Sigmoid colon (tissue), 7 donors: ENCODE results near the gene SERTAD1. TPM values are rescaled to one million over a fixed set of nuclear protein-coding genes. Genes with fewer than 3 reads are reported as not detected.

ENCODE experiments used
- DNase-seq: peaks from one replicate; pipeline ENCODE4 v3.0.0-alpha.2; 2019
- H3K27ac ChIP-seq, 4 donors: fragments of 200-600 bp; sonication (generic); one replicate each; pipeline ENCODE4 v1.5.1; 2016 to 2019; ENCODE audit warnings: mild to moderate bottlenecking in 1 of 4
- H3K27me3 ChIP-seq, 3 donors: fragments of 200-600 bp; sonication (generic); one replicate each; pipeline ENCODE4 v1.5.1; 2019; ENCODE audit warnings: mild to moderate bottlenecking in 1 of 3
- H3K36me3 ChIP-seq, 4 donors: fragments of 200-600 bp; sonication (generic); one replicate each; pipeline ENCODE4 v1.5.1; 2016 to 2019
- H3K4me1 ChIP-seq, 4 donors: fragments of 200-600 bp; sonication (generic); one replicate each; pipeline ENCODE4 v1.5.1; 2017 to 2019
- H3K4me3 ChIP-seq, 4 donors: fragments of 200-600 bp; sonication (generic); one replicate each; pipeline ENCODE4 v1.5.1; 2017 to 2019; ENCODE audit warnings: mild to moderate bottlenecking in 2 of 4, moderate library complexity in 1 of 4
- H3K9me3 ChIP-seq, 4 donors: fragments of 200-600 bp in 3 of 4; sonication (generic) in 3 of 4; one replicate each; pipeline versions ENCODE4 v1.5.1 to v1.6.1; 2013 to 2019
- EP300 ChIP-seq, 4 donors: sonication (generic); formaldehyde crosslinking; IDR thresholded peaks; one replicate each; pipeline ENCODE4 v1.6.1; 2017; ENCODE audit warnings: antibody characterized with exemption in 4 of 4
- POLR2A ChIP-seq, 2 donors: fragments of 450-650 bp; IDR thresholded peaks; one replicate each; pipeline ENCODE4 v1.6.1; 2016; ENCODE audit warnings: antibody characterized with exemption in 2 of 2, mild to moderate bottlenecking in 2 of 2, moderate library complexity in 2 of 2
- POLR2AphosphoS5 ChIP-seq, 4 donors: sonication (generic); formaldehyde crosslinking; IDR thresholded peaks; one replicate each; pipeline ENCODE4 v1.6.1; 2017; ENCODE audit warnings: antibody characterized with exemption in 4 of 4
- WGBS, 2 donors: extraction: QIAGEN DNeasy Blood & Tissue Kit; methylation state at CpG; one replicate each; pipeline ENCODE4 v1.1.7; 2013; 5-methylcytosine and 5-hydroxymethylcytosine counted together
- intact Hi-C: fragments of 100-400 bp; cut with DNase I; formaldehyde crosslinking; loops from one replicate; pipeline ENCODE4 v1.15.1; 2023
- polyA plus RNA-seq, 3 donors: library from polyadenylated mRNA; stranded (reverse); fragments of 200-250 nt; gene quantifications; one replicate each; pipeline ENCODE4 v1.2.3, GENCODE V29; 2013
- total RNA-seq, 4 donors: library from RNA; depleted of rRNA; stranded (reverse); fragments of >200 nt; gene quantifications; one replicate each; pipeline ENCODE4 v1.1.0, GENCODE V29; 2016
- TF ChIP-seq, protein P1 (sequence below), 4 experiments: fragments of 450-650 bp in 3 of 4; fragments of 200-600 bp in 1 of 4; IDR thresholded peaks; one replicate each; pipeline ENCODE4 v1.5.1; 2016 to 2019; ENCODE audit warnings: antibody characterized with exemption in 4 of 4, mild to moderate bottlenecking in 3 of 4, moderate library complexity in 2 of 4
- donor health status: healthy with polysubstance abuse.
- donor health status: Bipolar disorder and iron deficiency.
- donor health status: healthy.

SERTAD1 gene
- total and polyA plus RNA-seq, 7 donors = 10.2 to 44.4 (median 18.6) TPM

DNA sequence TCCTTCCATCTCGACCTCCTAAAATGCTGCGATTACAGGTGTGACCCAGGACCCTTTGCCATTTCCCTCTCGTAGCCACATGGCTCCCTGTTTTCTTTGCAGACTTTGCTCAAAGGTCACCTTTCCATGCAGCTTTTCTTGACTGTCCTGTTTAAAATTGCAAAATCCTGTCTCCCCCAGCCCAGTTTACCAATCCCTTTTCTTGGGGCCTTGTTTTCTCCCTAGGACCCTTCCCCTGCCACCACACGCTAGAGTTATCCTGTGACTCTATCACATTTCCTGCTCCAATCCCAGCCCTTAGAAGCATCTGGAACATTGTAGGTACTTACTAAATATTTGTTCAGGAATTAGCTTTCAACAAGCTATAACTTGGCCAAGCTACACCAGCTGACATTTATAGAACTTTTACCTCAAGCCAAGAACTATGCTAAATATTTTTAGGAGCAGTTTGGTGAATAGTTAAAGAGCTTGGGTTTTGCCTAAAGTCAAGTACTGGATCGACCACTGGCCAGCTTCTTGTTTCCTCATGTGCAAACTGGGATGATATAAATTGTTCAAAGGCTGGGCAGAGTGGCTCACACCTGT is 27.5 kb upstream of the SERTAD1 start:
- WGBS, 2 donors = 85 to 87% methylated on average over 5 of the region's 5 CpGs
- TF ChIP-seq POLR2A (IDR thresholded peaks at IDR 0.05) (no peak), EP300 (IDR thresholded peaks at IDR 0.05) (no peak), POLR2AphosphoS5 (IDR thresholded peaks at IDR 0.05) (no peak)
- Histone ChIP-seq H3K9me3 (no peaks in the 10 kb centered on the region), H3K27ac (no peak overlapping the region), H3K4me1 (no peaks in the 10 kb centered on the region), H3K36me3 (peaks cover 3 to 51% (median 9%) of the 10 kb centered on the region in 4 donors), H3K4me3 (no peak overlapping the region), H3K27me3 (no peaks in the 10 kb centered on the region)
- DNase-seq = no peak
- intact Hi-C loops = no loop called here

- Histone ChIP-seq H3K27me3 (no peaks in the 10 kb centered on the region), H3K4me1 (no peaks in the 10 kb centered on the region), H3K36me3 (peaks cover 3 to 49% (median 8%) of the 10 kb centered on the region in 4 donors), H3K9me3 (no peaks in the 10 kb centered on the region), H3K4me3 (no peak overlapping the region), H3K27ac (no peak overlapping the region)
- TF ChIP-seq POLR2A (IDR thresholded peaks at IDR 0.05) (no peak), EP300 (IDR thresholded peaks at IDR 0.05) (no peak), POLR2AphosphoS5 (IDR thresholded peaks at IDR 0.05) (no peak)
- TF ChIP-seq, protein P1, sequence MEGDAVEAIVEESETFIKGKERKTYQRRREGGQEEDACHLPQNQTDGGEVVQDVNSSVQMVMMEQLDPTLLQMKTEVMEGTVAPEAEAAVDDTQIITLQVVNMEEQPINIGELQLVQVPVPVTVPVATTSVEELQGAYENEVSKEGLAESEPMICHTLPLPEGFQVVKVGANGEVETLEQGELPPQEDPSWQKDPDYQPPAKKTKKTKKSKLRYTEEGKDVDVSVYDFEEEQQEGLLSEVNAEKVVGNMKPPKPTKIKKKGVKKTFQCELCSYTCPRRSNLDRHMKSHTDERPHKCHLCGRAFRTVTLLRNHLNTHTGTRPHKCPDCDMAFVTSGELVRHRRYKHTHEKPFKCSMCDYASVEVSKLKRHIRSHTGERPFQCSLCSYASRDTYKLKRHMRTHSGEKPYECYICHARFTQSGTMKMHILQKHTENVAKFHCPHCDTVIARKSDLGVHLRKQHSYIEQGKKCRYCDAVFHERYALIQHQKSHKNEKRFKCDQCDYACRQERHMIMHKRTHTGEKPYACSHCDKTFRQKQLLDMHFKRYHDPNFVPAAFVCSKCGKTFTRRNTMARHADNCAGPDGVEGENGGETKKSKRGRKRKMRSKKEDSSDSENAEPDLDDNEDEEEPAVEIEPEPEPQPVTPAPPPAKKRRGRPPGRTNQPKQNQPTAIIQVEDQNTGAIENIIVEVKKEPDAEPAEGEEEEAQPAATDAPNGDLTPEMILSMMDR (IDR thresholded peaks at IDR 0.05) = no peak
- DNase-seq = no peak
- WGBS, 2 donors = 73 to 78% methylated on average over 5 of the region's 5 CpGs
- intact Hi-C loops = no loop called here
Observed at GRCh38 chr19:40452016-40452415, 26.2 kb upstream of the SERTAD1 start.

- intact Hi-C loops = no loop called here
- Histone ChIP-seq H3K9me3 (no peaks in the 10 kb centered on the region), H3K36me3 (peaks cover 3 to 41% (median 8%) of the 10 kb centered on the region in 4 donors), H3K27me3 (no peaks in the 10 kb centered on the region), H3K4me1 (no peaks in the 10 kb centered on the region), H3K27ac (no peak overlapping the region), H3K4me3 (no peak overlapping the region)
- DNase-seq = no peak
- WGBS, 2 donors = 94 to 98% methylated on average over 4 of the region's 4 CpGs
- TF ChIP-seq, protein P1 (IDR thresholded peaks at IDR 0.05) = no peak
- TF ChIP-seq EP300 (IDR thresholded peaks at IDR 0.05) (no peak), POLR2AphosphoS5 (IDR thresholded peaks at IDR 0.05) (no peak), POLR2A (IDR thresholded peaks at IDR 0.05) (no peak)
Observed at GRCh38 chr19:40450664-40451063, 24.9 kb upstream of the SERTAD1 start.

GRCh38 chr19:40449506-40449905 is 23.7 kb upstream of the SERTAD1 start:
- Histone ChIP-seq H3K27me3 (no peaks in the 10 kb centered on the region), H3K9me3 (no peaks in the 10 kb centered on the region), H3K4me3 (no peak overlapping the region), H3K4me1 (peaks cover 0 to 7% (median 3%) of the 10 kb centered on the region in 4 donors), H3K36me3 (peaks cover 3 to 30% (median 8%) of the 10 kb centered on the region in 4 donors), H3K27ac (no peak overlapping the region)
- WGBS, 2 donors = 86 to 91% methylated on average over 4 of the region's 4 CpGs
- intact Hi-C loops = loop anchor here (5.0 to 10.0 kb wide), 3 partner anchors 37 to 265 kb away; partner anchors contain the start of genes COQ8B, ITPKC and PRX
- DNase-seq = no peak
- TF ChIP-seq, protein P1 (IDR thresholded peaks at IDR 0.05) = no peak
- TF ChIP-seq EP300 (IDR thresholded peaks at IDR 0.05) = no peak
- TF ChIP-seq POLR2A (IDR thresholded peaks at IDR 0.05) = no peak
- TF ChIP-seq POLR2AphosphoS5 (IDR thresholded peaks at IDR 0.05) = no peak

GRCh38 chr19:40446263-40446784 is 20.5 kb upstream of the SERTAD1 start:
- DNase-seq = no peak
- TF ChIP-seq, protein P1 (IDR thresholded peaks at IDR 0.05) = no peak
- TF ChIP-seq POLR2AphosphoS5 (IDR thresholded peaks at IDR 0.05) = no peak
- TF ChIP-seq POLR2A (IDR thresholded peaks at IDR 0.05) = no peak
- WGBS, 2 donors = 84 to 86% methylated on average over 8 of the region's 8 CpGs
- H3K4me3 ChIP-seq = no peak overlapping the region
- intact Hi-C loops = loop anchor here (5.0 to 10.0 kb wide), 3 partner anchors 34 to 268 kb away; partner anchors contain the start of genes COQ8B, ITPKC and PRX
- peaks cover 4 to 36% (median 12%) of the 10 kb centered on the region in 4 donors for H3K36me3 ChIP-seq
- no peak overlapping the region for H3K27ac ChIP-seq
- H3K27me3 ChIP-seq = no peaks in the 10 kb centered on the region
- no peaks in the 10 kb centered on the region for H3K9me3 ChIP-seq
- H3K4me1 ChIP-seq = peaks cover 0 to 22% (median 18%) of the 10 kb centered on the region in 4 donors
